Measurements from ENCODE around the gene CAST.
"Not testable (repeated sequence)": the region's sequence is repeated elsewhere in the genome, so short reads cannot be mapped to it uniquely, and the experiment has no call there.

The CAST gene, protein sequence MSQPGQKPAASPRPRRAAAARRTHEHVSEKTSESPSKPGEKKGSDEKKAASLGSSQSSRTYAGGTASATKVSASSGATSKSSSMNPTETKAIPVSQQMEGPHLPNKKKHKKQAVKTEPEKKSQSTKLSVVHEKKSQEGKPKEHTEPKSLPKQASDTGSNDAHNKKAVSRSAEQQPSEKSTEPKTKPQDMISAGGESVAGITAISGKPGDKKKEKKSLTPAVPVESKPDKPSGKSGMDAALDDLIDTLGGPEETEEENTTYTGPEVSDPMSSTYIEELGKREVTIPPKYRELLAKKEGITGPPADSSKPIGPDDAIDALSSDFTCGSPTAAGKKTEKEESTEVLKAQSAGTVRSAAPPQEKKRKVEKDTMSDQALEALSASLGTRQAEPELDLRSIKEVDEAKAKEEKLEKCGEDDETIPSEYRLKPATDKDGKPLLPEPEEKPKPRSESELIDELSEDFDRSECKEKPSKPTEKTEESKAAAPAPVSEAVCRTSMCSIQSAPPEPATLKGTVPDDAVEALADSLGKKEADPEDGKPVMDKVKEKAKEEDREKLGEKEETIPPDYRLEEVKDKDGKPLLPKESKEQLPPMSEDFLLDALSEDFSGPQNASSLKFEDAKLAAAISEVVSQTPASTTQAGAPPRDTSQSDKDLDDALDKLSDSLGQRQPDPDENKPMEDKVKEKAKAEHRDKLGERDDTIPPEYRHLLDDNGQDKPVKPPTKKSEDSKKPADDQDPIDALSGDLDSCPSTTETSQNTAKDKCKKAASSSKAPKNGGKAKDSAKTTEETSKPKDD

DNA sequence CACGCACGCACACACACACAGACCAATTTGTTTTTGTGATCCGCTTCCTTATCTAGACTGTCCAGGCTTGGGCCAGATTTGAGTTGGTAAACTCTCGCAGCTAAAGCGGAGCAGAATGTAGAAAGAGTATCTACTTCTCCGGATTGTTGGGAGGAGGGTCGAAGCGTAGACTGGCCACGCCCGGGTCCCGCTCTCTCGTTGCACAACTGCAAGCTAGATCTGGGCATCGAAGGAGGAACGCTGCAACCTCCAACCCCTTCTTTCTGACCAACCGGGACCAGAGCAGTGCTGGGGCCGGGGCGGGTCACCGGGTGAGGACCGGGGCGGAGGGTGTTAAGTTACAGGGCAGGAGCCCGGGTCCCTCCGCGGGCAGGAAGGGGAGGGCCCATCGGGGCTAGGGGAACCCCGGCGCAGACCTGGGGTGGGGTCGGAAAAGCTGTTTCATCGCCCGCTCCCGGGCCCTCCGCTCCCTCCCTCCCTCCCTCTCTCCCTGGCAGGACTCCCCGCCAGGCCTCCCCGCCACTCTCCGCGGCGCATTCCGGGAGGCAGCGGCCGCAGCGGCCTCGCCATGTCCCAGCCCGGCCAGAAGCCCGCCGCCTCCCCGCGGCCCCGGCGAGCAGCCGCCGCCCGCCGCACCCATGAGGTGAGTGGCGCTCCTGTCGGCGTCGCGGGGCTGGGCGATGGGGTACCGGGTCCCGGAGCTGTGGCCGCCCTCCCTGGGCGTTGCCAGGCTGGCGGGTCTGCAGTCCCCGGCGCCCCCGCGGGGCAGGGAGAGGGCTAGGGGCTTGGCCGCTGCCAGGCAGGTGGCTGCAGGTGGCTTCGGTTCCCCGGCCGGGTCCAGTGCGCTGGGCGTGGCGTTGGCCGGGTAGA, at the start of gene CAST:
TSS of gene CAST (plus strand) at position 522 of the 870 bp plus-strand sequence. CDS start at position 569, 47 bp downstream.
- peak; percentile 86 for DNase-seq

DNA sequence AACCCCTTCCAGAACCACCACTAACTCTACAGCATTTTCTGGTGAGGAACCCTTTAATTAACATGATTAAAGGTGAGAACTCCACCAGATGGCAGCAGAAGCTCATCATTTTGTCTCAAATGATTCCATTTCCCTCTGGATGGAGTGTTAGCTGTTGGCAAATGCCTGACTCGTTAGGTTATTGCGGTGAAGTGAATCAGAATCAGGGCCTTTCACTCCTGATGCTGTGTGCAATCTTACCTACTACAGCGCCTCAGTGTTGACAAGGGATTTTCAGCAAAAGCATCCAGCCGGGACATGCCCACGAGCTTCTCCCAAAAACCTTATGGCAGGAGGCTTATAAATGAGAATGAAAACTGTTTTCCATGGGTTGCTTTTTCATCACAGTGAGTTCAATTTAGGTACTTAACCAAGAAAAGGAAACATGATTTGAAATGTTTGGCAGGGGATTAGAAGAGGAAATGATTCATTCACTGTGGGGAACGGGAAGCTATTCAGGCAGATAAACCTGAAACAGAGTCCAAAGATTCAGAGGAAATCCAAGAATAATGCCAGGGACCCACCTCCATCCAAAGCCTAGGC, 48.0 kb upstream of the CAST start:
- peak; percentile 64 for DNase-seq

DNA sequence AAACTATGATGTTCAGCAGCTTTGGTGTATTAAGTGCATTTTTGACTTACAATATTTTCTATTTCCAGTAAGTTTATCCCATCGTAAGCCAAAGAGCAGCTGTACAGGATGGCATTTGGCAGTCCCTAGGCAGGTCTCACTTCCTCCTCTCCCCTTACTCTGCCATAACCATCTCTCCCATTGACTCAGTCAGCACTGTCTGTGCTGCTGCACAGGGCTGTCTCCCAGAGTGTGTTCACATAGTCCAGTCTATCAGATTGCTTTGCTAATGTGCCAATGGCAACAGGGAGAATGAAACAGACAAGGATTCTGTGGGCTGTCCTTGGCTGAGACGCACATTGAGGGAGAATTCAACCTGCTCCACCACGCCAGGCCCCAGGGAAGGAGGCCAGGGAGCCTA, 47.0 kb upstream of the CAST start:
- no peak for DNase-seq

DNA sequence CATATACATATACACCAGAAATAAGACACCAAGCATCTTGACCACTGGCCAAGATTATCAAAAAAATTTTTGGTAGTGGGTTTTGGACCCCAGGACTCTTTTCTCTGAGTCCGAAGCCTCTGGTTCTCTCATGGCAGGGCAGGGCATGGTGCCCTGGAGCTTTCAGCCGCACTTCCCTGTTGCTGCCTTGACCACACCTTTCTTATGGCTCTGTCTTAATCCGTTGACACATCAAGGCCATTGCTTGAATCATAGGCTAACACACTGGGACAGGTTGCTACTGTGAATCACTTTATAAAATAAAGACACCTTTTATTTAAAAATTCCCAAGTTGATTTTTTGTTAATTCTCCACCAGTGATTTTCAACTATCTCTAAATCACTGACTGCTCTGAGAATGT, 45.4 kb upstream of the CAST start:
- DNase-seq = no peak

DNA sequence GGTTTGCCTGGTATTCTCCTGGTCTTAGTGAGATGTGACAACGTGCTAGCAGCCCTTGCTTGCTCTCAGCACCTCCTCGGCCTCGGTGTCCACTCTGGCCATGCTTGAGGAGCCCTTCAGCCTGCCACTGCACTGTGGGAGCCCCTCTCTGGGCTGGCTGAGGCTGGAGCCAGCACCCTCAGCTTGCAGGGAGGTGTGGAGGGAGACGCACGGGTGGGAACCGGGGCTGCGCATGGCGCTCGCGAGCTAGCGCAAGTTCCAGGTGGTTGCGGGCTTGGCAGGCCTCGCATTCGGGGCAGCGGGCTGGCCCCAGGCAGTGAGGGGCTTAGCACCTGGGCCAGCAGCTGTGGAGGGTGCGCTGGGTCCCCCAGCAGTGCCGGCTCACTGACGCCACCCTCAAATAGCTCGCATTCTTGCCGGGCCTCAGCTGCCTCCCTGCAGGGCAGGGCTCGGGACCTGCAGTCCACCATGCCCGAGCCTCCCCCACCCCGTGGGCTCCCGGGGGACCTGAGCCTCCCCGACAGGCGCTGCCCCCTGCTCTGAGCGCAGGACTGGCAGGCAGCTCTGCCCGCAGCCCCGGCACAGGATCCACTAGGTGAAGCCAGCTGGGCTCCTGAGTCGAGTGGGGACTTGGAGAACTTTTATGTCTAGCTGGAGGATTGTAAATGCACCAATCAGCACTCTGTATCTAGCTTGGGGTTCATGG, 43.7 kb upstream of the CAST start:
- not testable (repeated sequence) for DNase-seq

DNA sequence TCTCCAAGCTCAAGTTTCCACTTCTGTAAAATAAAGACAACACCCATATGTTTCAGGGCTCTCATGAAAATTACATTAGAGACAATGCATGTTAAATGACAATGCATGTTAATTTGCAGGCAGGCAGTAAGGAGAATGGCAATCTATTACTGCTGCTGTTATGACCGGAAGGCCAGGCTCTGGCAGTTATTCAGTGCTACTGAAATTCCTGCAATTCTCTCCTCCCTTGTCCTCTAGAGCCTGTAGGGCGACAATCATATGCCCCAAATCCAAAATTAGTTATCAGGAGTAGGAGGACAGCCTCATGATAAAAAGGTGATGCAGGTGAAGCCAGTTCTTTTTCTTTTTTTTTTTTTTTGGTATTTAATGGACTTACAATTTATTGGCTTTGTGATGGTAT, 42.2 kb upstream of the CAST start:
- DNase-seq = no peak

DNA sequence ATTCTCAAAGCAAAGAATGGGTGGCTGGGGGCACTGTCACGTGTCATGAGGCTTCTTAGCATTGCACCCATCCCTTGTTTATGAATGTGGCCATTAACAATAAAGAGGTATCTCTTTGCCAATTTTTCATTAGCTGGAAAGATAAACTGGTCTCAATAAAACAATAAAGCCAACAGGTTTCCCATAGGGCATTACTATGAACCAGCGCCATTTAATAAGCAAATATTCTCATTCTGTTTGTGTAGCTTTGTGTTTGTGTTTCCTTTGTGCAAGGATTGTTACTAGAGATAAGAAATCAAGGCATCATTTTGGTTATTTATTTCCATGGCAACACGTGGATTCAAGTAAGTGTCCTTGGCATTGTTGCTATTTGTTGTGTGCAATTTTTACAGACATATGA, 37.6 kb upstream of the CAST start:
- no peak for DNase-seq

DNA sequence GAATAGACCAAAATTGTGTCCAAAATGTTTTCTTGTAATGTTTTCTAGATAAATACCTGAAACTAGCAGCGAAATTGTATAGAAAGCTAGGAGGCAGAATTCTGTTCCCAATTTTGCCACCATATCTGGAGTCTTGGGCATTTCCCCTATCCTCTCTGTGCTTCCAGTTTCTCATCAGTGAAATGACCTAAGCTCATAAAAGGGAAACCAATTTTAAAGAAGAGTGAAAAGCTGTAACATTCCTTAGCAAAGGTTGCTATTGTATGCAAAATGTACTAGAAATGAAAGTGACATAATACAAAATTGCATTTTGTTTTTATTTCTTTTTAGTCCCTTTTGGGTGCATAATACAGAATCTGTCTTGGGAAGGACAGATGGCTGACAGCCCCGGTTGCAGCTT, 36.8 kb upstream of the CAST start:
- DNase-seq = no peak

DNA sequence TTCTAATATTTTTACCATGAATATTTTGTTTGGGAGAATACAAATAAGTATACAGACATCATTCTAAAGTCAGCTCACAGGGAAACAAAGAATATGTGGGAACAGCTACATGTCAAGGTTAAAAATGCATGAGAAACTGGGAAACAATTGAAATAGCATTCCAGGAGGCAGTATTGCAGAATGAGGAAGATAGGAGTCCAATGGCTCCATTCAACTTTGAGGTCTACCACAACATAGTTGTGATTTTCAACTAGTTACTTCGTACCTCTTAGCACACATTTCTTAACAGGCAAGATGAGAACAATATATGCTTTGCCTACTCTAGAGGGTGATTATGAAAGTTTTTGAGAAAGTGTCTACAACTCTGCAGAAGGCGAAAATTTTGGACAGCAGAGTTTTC, 35.2 kb upstream of the CAST start:
- no peak for DNase-seq

DNA sequence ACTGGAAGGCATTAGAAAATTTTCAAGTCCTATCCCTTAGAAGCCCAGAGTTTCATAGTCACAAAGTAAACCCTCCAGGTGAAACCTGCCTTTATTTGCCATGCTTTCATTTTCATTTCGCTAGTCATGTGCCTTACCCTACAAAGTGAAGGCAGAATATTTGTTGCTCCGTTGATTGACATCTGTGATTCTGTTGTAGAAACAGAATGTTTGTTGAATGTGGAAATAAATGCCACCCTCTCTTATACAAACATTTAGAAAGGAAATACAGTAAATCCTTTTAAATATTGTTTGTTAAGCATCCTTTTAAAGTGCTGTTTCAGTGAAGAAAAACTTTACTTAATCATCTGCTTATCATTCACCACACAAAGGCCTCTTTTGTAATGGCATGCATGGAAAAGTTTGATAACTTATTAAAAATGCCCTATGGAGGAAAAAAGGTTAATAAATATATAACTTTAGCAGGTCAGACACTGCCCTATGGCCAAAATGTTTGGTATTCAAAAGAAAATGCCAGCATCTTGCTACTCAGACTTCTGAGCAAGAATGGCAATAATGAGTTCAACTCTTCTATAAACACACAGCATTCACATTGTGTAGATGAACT, 34.3 kb upstream of the CAST start:
- no peak for DNase-seq

DNA sequence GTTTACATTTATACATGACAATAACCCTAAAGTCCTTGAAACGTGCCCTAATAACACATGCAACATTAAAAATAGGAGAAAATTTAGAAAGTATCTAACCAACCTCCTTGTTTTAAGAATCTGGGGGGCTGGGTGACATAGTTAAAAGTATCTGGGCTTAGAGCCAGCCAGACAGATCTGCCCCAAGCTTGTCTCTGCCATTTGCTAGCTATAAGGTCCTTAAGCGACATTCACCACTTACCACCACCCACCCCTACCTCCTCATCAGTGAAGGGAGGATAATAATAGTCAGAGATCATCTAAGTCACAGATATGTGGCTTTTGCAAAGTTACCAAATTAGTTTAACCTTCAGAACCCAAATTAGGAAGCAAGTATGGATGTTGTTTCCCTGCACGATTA, 33.8 kb upstream of the CAST start:
- no peak for DNase-seq

DNA sequence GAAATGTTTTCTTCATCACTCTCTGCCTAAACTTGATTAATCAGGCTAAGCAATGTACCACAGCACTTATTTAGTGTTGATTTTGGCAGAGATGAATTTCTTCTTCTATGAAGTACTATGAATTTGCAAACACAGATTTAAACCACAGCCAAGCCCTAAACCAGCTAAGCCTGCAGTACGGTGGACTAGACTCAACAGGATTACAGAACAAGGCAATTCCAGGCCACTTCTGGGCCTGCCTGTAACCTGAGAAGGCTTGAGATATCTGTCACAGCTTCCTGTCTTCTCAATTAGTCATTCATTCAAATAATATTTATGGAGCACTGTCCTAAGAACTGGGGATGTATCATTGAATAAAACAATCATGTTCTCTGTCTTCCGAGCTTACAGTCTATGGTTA, 32.4 kb upstream of the CAST start:
- no peak for DNase-seq

DNA sequence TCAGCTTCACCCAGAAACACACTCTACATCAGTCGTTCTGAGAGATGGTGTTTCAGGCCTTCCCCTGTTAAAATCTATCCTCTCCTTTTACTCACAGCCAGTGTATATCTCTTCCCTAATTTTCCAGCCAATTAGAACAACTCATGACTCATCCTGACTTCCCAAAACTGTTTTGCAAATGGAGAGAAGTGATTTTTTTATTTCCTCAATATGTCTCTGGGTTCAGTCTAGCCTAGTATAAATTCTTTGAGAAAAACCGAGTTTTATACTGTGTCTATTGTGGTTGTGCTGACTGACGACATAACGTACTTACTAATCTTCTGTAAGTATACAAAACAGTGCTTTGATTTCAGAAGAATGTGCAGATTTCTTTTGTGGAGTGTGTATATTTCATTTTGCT, 28.4 kb upstream of the CAST start:
- DNase-seq = no peak

DNA sequence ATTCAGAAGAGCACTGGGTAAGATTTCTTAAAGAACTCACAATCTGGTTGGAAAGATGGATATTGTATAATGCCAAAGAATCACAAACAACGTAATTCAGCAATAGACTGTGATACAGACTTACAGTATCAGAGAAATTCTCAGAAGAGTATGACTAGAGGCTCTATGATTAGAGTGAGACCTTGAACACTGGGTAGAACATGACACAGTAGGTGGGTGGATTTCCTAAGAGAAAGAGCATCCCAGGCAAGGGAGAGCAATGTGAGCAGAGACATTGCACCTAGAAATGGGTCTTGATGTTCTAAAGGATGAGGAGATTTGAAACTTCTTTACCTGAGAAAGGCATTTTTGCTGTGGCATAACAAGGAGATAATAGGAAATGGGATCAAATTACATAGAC, 27.3 kb upstream of the CAST start:
- DNase-seq = no peak

DNA sequence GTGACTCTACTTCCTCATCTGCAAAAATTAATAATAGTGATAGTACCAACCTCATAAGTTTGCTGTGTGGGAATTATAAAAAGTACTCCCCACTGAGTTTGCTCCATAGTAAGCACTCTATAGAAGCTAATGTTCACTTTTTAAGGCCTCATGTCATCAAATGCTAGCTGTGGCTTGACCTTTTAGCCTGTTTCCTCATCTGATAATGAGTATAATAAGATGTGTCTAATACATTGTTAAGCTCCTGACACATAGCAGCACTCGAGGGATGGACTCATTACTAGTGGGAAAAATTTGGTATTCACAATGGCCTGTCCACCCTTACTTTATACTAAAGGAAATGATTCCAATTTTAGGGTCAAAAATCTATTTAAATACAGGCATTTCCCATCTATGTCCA, 26.1 kb upstream of the CAST start:
- no peak for DNase-seq

DNA sequence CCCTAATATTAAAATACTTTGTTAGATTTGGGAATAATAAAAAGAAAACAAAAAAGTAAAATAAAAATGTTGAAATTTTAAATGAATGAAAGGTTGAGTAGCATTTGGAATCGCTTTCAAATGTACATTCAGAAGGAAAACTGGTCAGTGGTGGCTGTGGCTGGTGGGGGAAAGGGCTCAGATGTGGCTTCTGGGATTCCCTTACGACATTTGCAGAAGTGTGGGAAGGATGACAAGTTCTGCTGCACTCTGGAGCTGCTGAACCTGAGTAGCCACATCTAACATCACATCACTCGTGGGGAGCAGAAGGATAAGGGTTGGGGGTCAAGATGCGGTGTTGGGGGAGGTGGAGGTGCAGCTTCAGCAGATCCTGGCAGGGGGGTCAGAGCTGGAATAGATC, 25.6 kb upstream of the CAST start:
- DNase-seq = no peak

DNA sequence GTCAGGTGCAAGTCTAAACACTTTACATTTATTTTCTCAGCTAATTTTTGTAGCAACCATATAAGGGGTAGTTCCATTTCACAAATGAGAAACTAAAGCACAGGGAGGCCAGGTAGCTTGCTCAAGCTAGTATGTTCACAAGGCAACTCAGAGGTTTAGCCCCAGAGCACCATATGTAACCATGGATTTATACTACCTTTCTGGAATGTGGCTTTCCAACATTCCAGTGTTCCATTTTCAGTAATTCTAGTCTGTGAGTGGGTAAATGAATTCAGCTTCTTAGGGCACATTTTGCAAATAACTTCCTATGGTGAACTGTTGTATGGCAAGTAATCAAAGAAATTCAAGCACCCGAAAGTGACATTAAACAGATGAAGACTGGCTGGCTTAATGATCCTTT, 25.0 kb upstream of the CAST start:
- DNase-seq = no peak

DNA sequence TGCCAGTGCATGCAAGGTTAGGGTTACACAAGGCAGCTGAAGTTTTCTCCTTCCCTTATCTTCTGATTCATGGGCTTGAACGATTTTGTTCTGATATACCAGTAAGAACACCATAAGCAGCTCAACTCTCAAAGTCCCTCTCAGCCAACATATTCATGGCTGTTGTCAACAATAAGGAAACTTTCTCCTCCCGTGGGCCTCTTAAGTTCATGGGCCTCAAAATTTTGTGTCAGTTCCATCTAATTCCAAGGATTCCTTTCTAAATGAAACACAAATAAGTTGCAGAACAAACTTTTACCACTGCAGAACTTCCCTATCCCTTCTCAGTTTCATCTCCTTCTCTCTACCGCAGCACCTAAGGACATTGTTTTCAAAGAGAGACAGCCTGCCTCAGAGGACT, 23.6 kb upstream of the CAST start:
- no peak for DNase-seq

DNA sequence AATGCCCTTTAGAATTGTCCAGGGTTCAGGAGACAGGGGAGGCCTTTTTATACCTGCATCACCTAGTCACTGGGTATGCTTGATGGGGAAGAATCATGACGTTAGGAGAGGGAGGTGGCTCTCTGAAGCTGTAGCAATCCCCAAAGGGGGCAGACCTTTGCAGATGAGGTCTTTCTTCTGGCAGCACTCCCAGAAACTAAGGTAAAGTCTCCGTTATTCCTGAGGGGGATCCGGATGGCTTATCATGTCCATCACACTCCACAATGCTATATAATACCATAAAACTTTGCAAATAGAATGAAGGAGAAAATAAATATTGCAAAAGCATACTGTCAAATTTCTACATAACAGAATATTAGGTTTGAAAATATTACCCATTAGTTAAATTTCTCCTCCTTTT, 21.5 kb upstream of the CAST start:
- DNase-seq = no peak

DNA sequence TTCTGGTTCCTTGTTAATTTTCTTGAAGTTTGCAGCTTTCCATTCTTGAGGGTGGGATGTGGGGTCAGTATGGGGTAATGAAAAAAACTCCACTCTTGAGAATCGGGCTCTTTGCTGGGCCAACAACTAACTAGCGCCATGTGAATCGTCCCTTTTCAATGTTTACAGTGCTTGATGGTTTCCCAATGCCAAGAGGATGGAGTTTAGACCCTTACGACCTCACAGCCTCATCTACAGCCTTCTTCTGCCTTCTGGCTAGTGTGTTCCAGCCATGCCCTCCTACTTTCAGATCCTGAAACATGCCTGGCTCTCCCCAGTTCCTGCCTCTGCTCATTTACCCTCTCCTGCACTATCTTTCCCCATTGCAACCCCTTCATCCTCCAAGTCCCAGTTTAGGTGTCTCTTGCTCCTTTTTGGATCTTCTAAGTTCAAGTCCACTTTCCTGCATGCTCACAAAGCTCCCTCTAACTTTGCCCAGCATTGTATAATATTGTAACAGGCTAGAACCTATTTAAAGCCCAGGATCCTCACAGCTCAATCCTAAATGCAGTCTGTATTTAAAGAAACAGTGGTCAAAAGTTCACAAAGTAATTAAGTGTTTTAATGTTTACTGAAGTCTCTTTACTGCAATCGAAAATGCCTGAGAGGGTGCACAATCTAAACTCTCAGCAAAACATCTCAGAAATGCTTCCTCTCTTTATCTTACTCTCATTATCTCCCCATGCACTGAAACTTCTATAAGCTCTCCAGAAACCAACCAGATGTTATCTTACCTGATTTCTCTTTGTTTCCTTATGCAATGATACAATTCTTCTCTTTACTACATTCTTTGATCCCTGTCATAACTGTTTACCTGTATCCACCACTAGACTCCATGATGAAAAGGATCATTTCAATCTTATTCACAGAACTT, 20.6 kb upstream of the CAST start:
- DNase-seq = no peak

DNA sequence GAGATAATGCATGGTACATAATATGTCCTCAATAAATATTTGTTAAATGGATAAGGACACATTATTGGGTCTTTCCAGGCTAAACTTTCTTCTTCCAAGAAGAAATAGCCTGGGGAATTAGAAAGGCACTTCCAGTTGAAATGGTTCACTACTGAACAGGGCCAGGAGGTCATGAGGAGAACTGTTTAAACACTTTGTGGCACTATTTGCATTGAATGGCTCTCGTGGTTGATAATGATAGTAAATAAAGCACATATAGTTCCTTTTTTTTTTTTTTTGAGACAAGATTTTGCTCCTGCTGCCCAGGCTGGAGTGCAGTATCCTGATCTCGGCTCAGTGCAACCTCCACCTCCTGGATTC, 19.9 kb upstream of the CAST start:
- no peak for DNase-seq
